ENCODE results near the gene IYD. TPM values are rescaled to one million over a fixed set of nuclear protein-coding genes. Genes with fewer than 3 reads are reported as not detected.

Gene IYD
- total RNA-seq, 3 donors from 2014 or later = 0.29 to 0.33 TPM; not detected in 1

- Histone ChIP-seq H3K4me1 (no peaks in the 10 kb centered on the region), H3K9me3 (no peaks in the 10 kb centered on the region), H3K27ac (peak overlapping the region in 1 of 2 donors; percentile 25), H3K36me3 (no peaks in the 10 kb centered on the region), H3K4me3 (no peak overlapping the region), H3K27me3 (no peaks in the 10 kb centered on the region)
- no peak for TF ChIP-seq CTCF (IDR thresholded peaks at IDR 0.05)
- no peak for TF ChIP-seq POLR2AphosphoS5 (IDR thresholded peaks at IDR 0.05)
- TF ChIP-seq POLR2A (IDR thresholded peaks at IDR 0.05) = no peak
- intact Hi-C loops (cut with DNase I; ENCODE audit: low total_unique reads) = no loop called here
- DNase-seq (ENCODE audit: low spot score in 2 of 2) = peak in 1 of 2 donors; percentile 29
These were observed 8.5 kb downstream of the IYD start for GRCh38 chr6:150377211-150377781.

- H3K27me3 ChIP-seq = no peaks in the 10 kb centered on the region
- H3K27ac ChIP-seq = peak overlapping the region in 1 of 2 donors; percentile 40
- intact Hi-C loops (cut with DNase I; ENCODE audit: low total_unique reads) = no loop called here
- TF ChIP-seq POLR2AphosphoS5 (IDR thresholded peaks at IDR 0.05) = no peak
- no peak for TF ChIP-seq POLR2A (IDR thresholded peaks at IDR 0.05)
- TF ChIP-seq CTCF (IDR thresholded peaks at IDR 0.05) = no peak
- H3K36me3 ChIP-seq = no peaks in the 10 kb centered on the region
- no peak overlapping the region for H3K4me3 ChIP-seq
- H3K9me3 ChIP-seq = no peaks in the 10 kb centered on the region
- DNase-seq (ENCODE audit: low spot score in 2 of 2) = no peak
- H3K4me1 ChIP-seq = no peaks in the 10 kb centered on the region
These were observed 11.4 kb downstream of the IYD start for GRCh38 chr6:150380256-150380655.

GRCh38 chr6:150382171-150382570 is 13.4 kb downstream of the IYD start:
- DNase-seq (ENCODE audit: low spot score in 2 of 2) = no peak
- no peaks in the 10 kb centered on the region for H3K27me3 ChIP-seq
- intact Hi-C loops (cut with DNase I; ENCODE audit: low total_unique reads) = no loop called here
- H3K27ac ChIP-seq = no peak overlapping the region
- H3K9me3 ChIP-seq = no peaks in the 10 kb centered on the region
- TF ChIP-seq POLR2AphosphoS5 (IDR thresholded peaks at IDR 0.05) = no peak
- no peak for TF ChIP-seq POLR2A (IDR thresholded peaks at IDR 0.05)
- no peak for TF ChIP-seq CTCF (IDR thresholded peaks at IDR 0.05)
- no peaks in the 10 kb centered on the region for H3K36me3 ChIP-seq
- no peaks in the 10 kb centered on the region for H3K4me1 ChIP-seq
- no peak overlapping the region for H3K4me3 ChIP-seq

GRCh38 chr6:150391414-150391813 is 22.6 kb downstream of the IYD start:
- no peaks in the 10 kb centered on the region for H3K27me3 ChIP-seq
- intact Hi-C loops (cut with DNase I; ENCODE audit: low total_unique reads) = no loop called here
- H3K36me3 ChIP-seq = no peaks in the 10 kb centered on the region
- no peak for TF ChIP-seq POLR2AphosphoS5 (IDR thresholded peaks at IDR 0.05)
- TF ChIP-seq CTCF (IDR thresholded peaks at IDR 0.05) = no peak
- TF ChIP-seq POLR2A (IDR thresholded peaks at IDR 0.05) = no peak
- DNase-seq (ENCODE audit: low spot score in 2 of 2) = no peak
- H3K4me3 ChIP-seq = no peak overlapping the region
- no peaks in the 10 kb centered on the region for H3K4me1 ChIP-seq
- no peak overlapping the region for H3K27ac ChIP-seq
- H3K9me3 ChIP-seq = no peaks in the 10 kb centered on the region

- Histone ChIP-seq H3K9me3 (no peaks in the 10 kb centered on the region), H3K4me1 (no peaks in the 10 kb centered on the region), H3K36me3 (no peaks in the 10 kb centered on the region), H3K27ac (no peak overlapping the region), H3K4me3 (no peak overlapping the region), H3K27me3 (no peaks in the 10 kb centered on the region)
- intact Hi-C loops (cut with DNase I; ENCODE audit: low total_unique reads) = no loop called here
- TF ChIP-seq POLR2AphosphoS5 (IDR thresholded peaks at IDR 0.05) (no peak), POLR2A (IDR thresholded peaks at IDR 0.05) (no peak), CTCF (IDR thresholded peaks at IDR 0.05) (no peak)
- DNase-seq (ENCODE audit: low spot score in 2 of 2) = no peak
These were observed 23.1 kb downstream of the IYD start for GRCh38 chr6:150391890-150392289.

Measured in breast epithelium (tissue), 4 donors.